ENCODE measurements around the gene RLN3.
"Not testable (repeated sequence)": the region's sequence is repeated elsewhere in the genome, so short reads cannot be mapped to it uniquely, and the experiment has no call there.

RLN3 gene

DNA sequence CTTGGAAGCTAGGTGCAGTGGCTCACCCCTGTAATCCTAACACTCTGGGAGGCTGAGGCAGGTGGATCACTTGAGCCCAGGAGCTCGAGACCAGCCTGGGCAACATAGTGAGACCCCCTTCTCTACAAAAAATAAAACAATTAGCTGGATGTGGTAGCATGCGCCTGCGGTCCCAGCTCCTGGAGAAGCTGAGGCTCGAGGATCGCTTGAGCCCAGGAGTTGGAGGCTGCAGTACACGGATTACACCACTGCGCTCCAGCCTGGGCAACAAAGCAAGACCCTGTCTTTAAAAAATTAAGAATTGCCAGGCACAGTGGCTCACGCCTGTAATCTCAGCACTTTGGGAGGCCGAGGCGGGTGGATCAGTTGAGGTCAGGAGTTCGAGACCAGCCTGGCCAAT lies 23.0 kb downstream of the RLN3 start:
- not testable (repeated sequence) for H4K91ac ChIP-seq (ENCODE audit: low read depth, low read length); H4K8ac ChIP-seq (ENCODE audit: low read depth, low read length); H2BK120ac ChIP-seq (ENCODE audit: insufficient read depth, low read length, poor library complexity); H3K18ac ChIP-seq (ENCODE audit: low read length); H2BK5ac ChIP-seq (ENCODE audit: low read depth, low read length, poor library complexity); H3K79me1 ChIP-seq (ENCODE audit: low read length); DNase-seq; H3K4ac ChIP-seq (ENCODE audit: low read depth, low read length); H3K27me3 ChIP-seq (ENCODE audit: insufficient read depth, low read length); H3K4me1 ChIP-seq (ENCODE audit: control insufficient read depth in 1 of 2, insufficient read depth in 2 of 2, low read length in 2 of 2); H3K9ac ChIP-seq (ENCODE audit: low read length); H2BK12ac ChIP-seq (ENCODE audit: low read length); H3K4me2 ChIP-seq (ENCODE audit: low read length); H2AFZ ChIP-seq (ENCODE audit: insufficient read depth, low read length, poor library complexity); H3K23ac ChIP-seq (ENCODE audit: low read length); H3K4me3 ChIP-seq (ENCODE audit: low read depth, low read length); H3K9me3 ChIP-seq (ENCODE audit: insufficient read depth, low read depth, low read length); H2AK5ac ChIP-seq (ENCODE audit: low read length); H3K27ac ChIP-seq (ENCODE audit: low read depth, low read length); H3K36me3 ChIP-seq (ENCODE audit: control insufficient read depth in 1 of 2, insufficient read depth in 2 of 2, low read length in 2 of 2); H3K79me2 ChIP-seq (ENCODE audit: control insufficient read depth, insufficient read depth, low read length, poor library complexity); H4K12ac ChIP-seq (ENCODE audit: low read depth, low read length); H3K14ac ChIP-seq (ENCODE audit: low read length)
- WGBS (ENCODE audit: extremely low coverage, insufficient coverage, insufficient read length), result no CpG with 5 or more reads among the region's 11 CpGs

DNA sequence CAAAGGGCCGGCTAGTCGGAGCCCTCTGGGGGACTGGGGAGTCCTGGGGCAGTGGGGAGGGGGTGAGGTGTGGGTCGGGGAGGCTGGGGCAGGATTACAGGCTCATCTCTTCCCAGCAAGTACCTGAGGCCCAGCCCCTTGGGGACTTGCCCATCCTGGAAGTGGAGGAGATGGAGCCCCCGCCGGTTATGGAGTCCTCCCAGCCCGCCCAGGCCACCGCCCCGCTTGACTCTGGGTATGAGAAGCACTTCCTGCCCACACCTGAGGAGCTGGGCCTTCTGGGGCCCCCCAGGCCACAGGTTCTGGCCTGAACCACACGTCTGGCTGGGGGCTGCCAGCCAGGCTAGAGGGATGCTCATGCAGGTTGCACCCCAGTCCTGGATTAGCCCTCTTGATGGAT lies 24.0 kb downstream of the RLN3 start:
- no CpG with 5 or more reads among the region's 9 CpGs for WGBS (ENCODE audit: extremely low coverage, insufficient coverage, insufficient read length)
- no peak overlapping the region for H4K8ac ChIP-seq (ENCODE audit: low read depth, low read length)
- no peak overlapping the region for H2AK5ac ChIP-seq (ENCODE audit: low read length)
- H3K4me1 ChIP-seq (ENCODE audit: control insufficient read depth in 1 of 2, insufficient read depth in 2 of 2, low read length in 2 of 2), result no peaks in the 10 kb centered on the region
- H3K79me2 ChIP-seq (ENCODE audit: control insufficient read depth, insufficient read depth, low read length, poor library complexity), result no peaks in the 10 kb centered on the region
- no peak overlapping the region for H3K18ac ChIP-seq (ENCODE audit: low read length)
- H4K12ac ChIP-seq (ENCODE audit: low read depth, low read length), result no peak overlapping the region
- H2BK5ac ChIP-seq (ENCODE audit: low read depth, low read length, poor library complexity), result no peak overlapping the region
- H3K14ac ChIP-seq (ENCODE audit: low read length), result no peak overlapping the region
- H3K9ac ChIP-seq (ENCODE audit: low read length), result no peak overlapping the region
- no peaks in the 10 kb centered on the region for H3K9me3 ChIP-seq (ENCODE audit: insufficient read depth, low read depth, low read length)
- no peak overlapping the region for H4K91ac ChIP-seq (ENCODE audit: low read depth, low read length)
- H2AFZ ChIP-seq (ENCODE audit: insufficient read depth, low read length, poor library complexity), result no peak overlapping the region
- H3K79me1 ChIP-seq (ENCODE audit: low read length), result no peaks in the 10 kb centered on the region
- no peak overlapping the region for H2BK120ac ChIP-seq (ENCODE audit: insufficient read depth, low read length, poor library complexity)
- H3K27me3 ChIP-seq (ENCODE audit: insufficient read depth, low read length), result no peaks in the 10 kb centered on the region
- no peak overlapping the region for H3K4me3 ChIP-seq (ENCODE audit: low read depth, low read length)
- H3K36me3 ChIP-seq (ENCODE audit: control insufficient read depth in 1 of 2, insufficient read depth in 2 of 2, low read length in 2 of 2), result no peaks in the 10 kb centered on the region
- H3K4me2 ChIP-seq (ENCODE audit: low read length), result no peak overlapping the region
- H3K23ac ChIP-seq (ENCODE audit: low read length), result no peak overlapping the region
- H3K27ac ChIP-seq (ENCODE audit: low read depth, low read length), result no peak overlapping the region
- no peak overlapping the region for H3K4ac ChIP-seq (ENCODE audit: low read depth, low read length)
- no peak overlapping the region for H2BK12ac ChIP-seq (ENCODE audit: low read length)
- DNase-seq, result no peak

GRCh38 chr19:14052470-14052869 lies 24.5 kb downstream of the RLN3 start:
- H3K18ac ChIP-seq (ENCODE audit: low read length), result no peak overlapping the region
- WGBS (ENCODE audit: extremely low coverage, insufficient coverage, insufficient read length), result no CpG with 5 or more reads among the region's 6 CpGs

DNA sequence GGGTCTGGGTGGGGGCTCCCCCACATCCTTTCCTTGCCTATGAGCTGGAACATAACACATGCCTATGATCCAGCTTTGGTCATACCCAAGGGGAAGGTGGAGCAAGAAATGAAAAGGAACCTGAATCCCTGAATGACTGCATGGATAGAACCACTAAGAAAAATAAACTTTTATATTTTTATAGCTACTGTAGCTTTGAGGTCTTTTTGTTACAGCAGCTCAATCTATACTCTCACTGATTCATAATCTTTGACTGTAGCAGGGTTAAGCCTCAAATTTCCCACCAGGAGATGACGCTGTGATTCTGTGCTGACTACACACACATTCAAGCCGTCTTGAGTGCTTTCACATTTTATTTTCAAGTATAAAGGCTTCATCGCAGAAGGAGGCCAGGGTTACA lies 25.1 kb downstream of the RLN3 start:
- H3K23ac ChIP-seq (ENCODE audit: low read length), result no peak overlapping the region
- H4K8ac ChIP-seq (ENCODE audit: low read depth, low read length), result no peak overlapping the region
- H2BK12ac ChIP-seq (ENCODE audit: low read length), result no peak overlapping the region
- no peak overlapping the region for H2BK120ac ChIP-seq (ENCODE audit: insufficient read depth, low read length, poor library complexity)
- H2AFZ ChIP-seq (ENCODE audit: insufficient read depth, low read length, poor library complexity), result no peak overlapping the region
- H3K18ac ChIP-seq (ENCODE audit: low read length), result no peak overlapping the region
- H3K27ac ChIP-seq (ENCODE audit: low read depth, low read length), result no peak overlapping the region
- H4K91ac ChIP-seq (ENCODE audit: low read depth, low read length), result no peak overlapping the region
- no CpG with 5 or more reads among the region's 3 CpGs for WGBS (ENCODE audit: extremely low coverage, insufficient coverage, insufficient read length)
- H2BK5ac ChIP-seq (ENCODE audit: low read depth, low read length, poor library complexity), result no peak overlapping the region
- H3K4me1 ChIP-seq (ENCODE audit: control insufficient read depth in 1 of 2, insufficient read depth in 2 of 2, low read length in 2 of 2), result no peaks in the 10 kb centered on the region
- no peaks in the 10 kb centered on the region for H3K79me2 ChIP-seq (ENCODE audit: control insufficient read depth, insufficient read depth, low read length, poor library complexity)
- no peaks in the 10 kb centered on the region for H3K9me3 ChIP-seq (ENCODE audit: insufficient read depth, low read depth, low read length)
- H3K27me3 ChIP-seq (ENCODE audit: insufficient read depth, low read length), result no peaks in the 10 kb centered on the region
- no peak overlapping the region for H4K12ac ChIP-seq (ENCODE audit: low read depth, low read length)
- no peaks in the 10 kb centered on the region for H3K36me3 ChIP-seq (ENCODE audit: control insufficient read depth in 1 of 2, insufficient read depth in 2 of 2, low read length in 2 of 2)
- no peak overlapping the region for H3K14ac ChIP-seq (ENCODE audit: low read length)
- H3K4me2 ChIP-seq (ENCODE audit: low read length), result no peak overlapping the region
- DNase-seq, result no peak
- no peak overlapping the region for H3K4ac ChIP-seq (ENCODE audit: low read depth, low read length)
- no peaks in the 10 kb centered on the region for H3K79me1 ChIP-seq (ENCODE audit: low read length)
- no peak overlapping the region for H3K9ac ChIP-seq (ENCODE audit: low read length)
- H2AK5ac ChIP-seq (ENCODE audit: low read length), result no peak overlapping the region
- no peak overlapping the region for H3K4me3 ChIP-seq (ENCODE audit: low read depth, low read length)

More at GRCh38 chr19:14052470-14052869, 24.5 kb downstream of the RLN3 start:
- Histone ChIP-seq H3K9ac (ENCODE audit: low read length) (no peak overlapping the region), H2AK5ac (ENCODE audit: low read length) (no peak overlapping the region), H4K91ac (ENCODE audit: low read depth, low read length) (no peak overlapping the region), H3K9me3 (ENCODE audit: insufficient read depth, low read depth, low read length) (no peaks in the 10 kb centered on the region), H3K36me3 (ENCODE audit: control insufficient read depth in 1 of 2, insufficient read depth in 2 of 2, low read length in 2 of 2) (no peaks in the 10 kb centered on the region), H4K8ac (ENCODE audit: low read depth, low read length) (no peak overlapping the region), H3K27me3 (ENCODE audit: insufficient read depth, low read length) (no peaks in the 10 kb centered on the region), H2BK5ac (ENCODE audit: low read depth, low read length, poor library complexity) (no peak overlapping the region), H2BK12ac (ENCODE audit: low read length) (no peak overlapping the region), H2AFZ (ENCODE audit: insufficient read depth, low read length, poor library complexity) (no peak overlapping the region), H3K4me2 (ENCODE audit: low read length) (no peak overlapping the region), H3K4ac (ENCODE audit: low read depth, low read length) (no peak overlapping the region), H3K27ac (ENCODE audit: low read depth, low read length) (no peak overlapping the region), H3K79me2 (ENCODE audit: control insufficient read depth, insufficient read depth, low read length, poor library complexity) (no peaks in the 10 kb centered on the region), H3K4me1 (ENCODE audit: control insufficient read depth in 1 of 2, insufficient read depth in 2 of 2, low read length in 2 of 2) (no peaks in the 10 kb centered on the region), H2BK120ac (ENCODE audit: insufficient read depth, low read length, poor library complexity) (no peak overlapping the region), H3K14ac (ENCODE audit: low read length) (no peak overlapping the region), H4K12ac (ENCODE audit: low read depth, low read length) (no peak overlapping the region), H3K79me1 (ENCODE audit: low read length) (no peaks in the 10 kb centered on the region), H3K23ac (ENCODE audit: low read length) (no peak overlapping the region), H3K4me3 (ENCODE audit: low read depth, low read length) (no peak overlapping the region)
- no peak for DNase-seq

Measured in trophoblast cell (in vitro differentiated cells and primary cell).